SK-N-SH treated with all-trans-retinoic acid at 6 μM for 48 hours (cell line): ENCODE measurements around the gene SORCS3.

Source experiments
- ATAC-seq: fragments of 200-7000 bp; cut with Tn5 transposase; 3 replicates; pipeline ENCODE4 v1.9.1; 2020; ENCODE audit warnings: mild to moderate bottlenecking, moderate library complexity
- ARNTL ChIP-seq: fragments of 450-650 bp; formaldehyde crosslinking; IDR thresholded peaks from 2 replicates; pipeline ENCODE4 v1.5.0; 2020; ENCODE audit warnings: low read depth, mild to moderate bottlenecking, moderate library complexity, borderline replicate concordance
- BACH2 ChIP-seq: fragments of 250-450 bp; sonication (Bioruptor Pico); IDR thresholded peaks from 2 replicates; pipeline ENCODE4 v1.9.0; 2021; ENCODE audit warnings: mild to moderate bottlenecking, borderline replicate concordance
- CREB5 ChIP-seq: fragments of 250-450 bp; sonication (Bioruptor Pico); IDR thresholded peaks from 2 replicates; pipeline ENCODE4 v1.5.1; 2020; ENCODE audit warnings: low read depth, mild to moderate bottlenecking, moderate library complexity
- CSDC2 ChIP-seq: fragments of 250-450 bp; sonication (Bioruptor Pico); IDR thresholded peaks from 2 replicates; pipeline ENCODE4 v1.5.0; 2020; ENCODE audit warnings: mild to moderate bottlenecking, moderate library complexity
- CSRNP3 ChIP-seq: fragments of 250-450 bp; sonication (Bioruptor Pico); IDR thresholded peaks from 2 replicates; pipeline ENCODE4 v1.5.1; 2021; ENCODE audit warnings: mild to moderate bottlenecking, moderate library complexity
- ESRRG ChIP-seq: fragments of 250-450 bp; sonication (Bioruptor Pico); IDR thresholded peaks from 2 replicates; pipeline ENCODE4 v1.6.1; 2021; ENCODE audit warnings: mild to moderate bottlenecking
- GLIS3 ChIP-seq: fragments of 250-450 bp; sonication (Bioruptor Pico); IDR thresholded peaks from 2 replicates; pipeline ENCODE4 v1.5.0; 2020; ENCODE audit warnings: mild to moderate bottlenecking, moderate library complexity
- ISL1 ChIP-seq: fragments of 250-450 bp; sonication (Bioruptor Pico); IDR thresholded peaks from 2 replicates; pipeline ENCODE4 v2.1.2; 2022; ENCODE audit warnings: mild to moderate bottlenecking, moderate library complexity
- OSR1 ChIP-seq: fragments of 250-450 bp; sonication (Bioruptor Pico); IDR thresholded peaks from 2 replicates; pipeline ENCODE4 v1.8.0; 2022; ENCODE audit warnings: moderate library complexity, mild to moderate bottlenecking, inconsistent platforms
- PATZ1 ChIP-seq: fragments of 250-450 bp; sonication (Bioruptor Pico); IDR thresholded peaks from 2 replicates; pipeline ENCODE4 v1.8.0; 2020; ENCODE audit warnings: mild to moderate bottlenecking, moderate library complexity, borderline replicate concordance
- POU6F1 ChIP-seq: fragments of 250-450 bp; sonication (Bioruptor Pico); IDR thresholded peaks from 2 replicates; pipeline ENCODE4 v1.8.0; 2021; ENCODE audit warnings: low read depth, mild to moderate bottlenecking, moderate library complexity, borderline replicate concordance
- RARB ChIP-seq: fragments of 250-450 bp; sonication (Bioruptor Pico); IDR thresholded peaks from 2 replicates; pipeline ENCODE4 v1.8.0; 2021; ENCODE audit warnings: mild to moderate bottlenecking, moderate library complexity
- SNAI2 ChIP-seq: fragments of 250-450 bp; sonication (Bioruptor Pico); IDR thresholded peaks from 2 replicates; pipeline ENCODE4 v1.5.0; 2020; ENCODE audit warnings: mild to moderate bottlenecking, moderate library complexity
- TCF4 ChIP-seq: fragments of 250-450 bp; sonication (Bioruptor Pico); IDR thresholded peaks from 2 replicates; pipeline ENCODE4 v1.8.0; 2021; ENCODE audit warnings: mild to moderate bottlenecking, moderate library complexity, borderline replicate concordance
- TOX ChIP-seq: fragments of 250-450 bp; sonication (Bioruptor Pico); IDR thresholded peaks from 2 replicates; pipeline ENCODE4 v1.8.0; 2021; ENCODE audit warnings: mild to moderate bottlenecking, moderate library complexity, borderline replicate concordance
- TSHZ2 ChIP-seq: fragments of 250-450 bp; sonication (Bioruptor Pico); IDR thresholded peaks from 2 replicates; pipeline ENCODE4 v1.5.0; 2020; ENCODE audit warnings: mild to moderate bottlenecking, moderate library complexity
- ZFP3 ChIP-seq: fragments of 250-450 bp; sonication (Bioruptor Pico); IDR thresholded peaks from 2 replicates; pipeline ENCODE4 v1.5.0; 2020; ENCODE audit warnings: mild to moderate bottlenecking, moderate library complexity
- ZFP30 ChIP-seq: fragments of 450-650 bp; formaldehyde crosslinking; IDR thresholded peaks from 2 replicates; pipeline ENCODE4 v1.5.0; 2022; ENCODE audit warnings: mild to moderate bottlenecking, moderate library complexity
- ZNF565 ChIP-seq: fragments of 450-650 bp; formaldehyde crosslinking; conservative IDR thresholded peaks from 2 replicates; pipeline ENCODE4 v1.5.0; 2020; ENCODE audit warnings: low read depth, mild to moderate bottlenecking, moderate library complexity
- ZNF70 ChIP-seq: fragments of 450-650 bp; formaldehyde crosslinking; IDR thresholded peaks from 2 replicates; pipeline ENCODE4 v1.5.0; 2020; ENCODE audit warnings: mild to moderate bottlenecking, moderate library complexity

Gene SORCS3

GRCh38 chr10:104892879-104893617 lies 252.0 kb downstream of the SORCS3 start:
- no peak for TF ChIP-seq CREB5 (CRISPR knock-in tag)
- no peak for TF ChIP-seq CSDC2 (CRISPR knock-in tag)
- ATAC-seq, result no peak

GRCh38 chr10:104893701-104894100 lies 252.6 kb downstream of the SORCS3 start:
- ATAC-seq, result no peak
- TF ChIP-seq ISL1 (CRISPR knock-in tag), result no peak
- no peak for TF ChIP-seq TCF4
- no peak for TF ChIP-seq ZNF565 (CRISPR knock-in tag)
- TF ChIP-seq ZFP30 (CRISPR knock-in tag), result no peak
- no peak for TF ChIP-seq CREB5 (CRISPR knock-in tag)
- TF ChIP-seq TSHZ2 (CRISPR knock-in tag), result no peak
- no peak for TF ChIP-seq PATZ1

- no peak for ATAC-seq
- TF ChIP-seq SNAI2 (CRISPR knock-in tag) (no peak), RARB (no peak), ISL1 (CRISPR knock-in tag) (no peak), BACH2 (no peak), OSR1 (CRISPR knock-in tag) (no peak), PATZ1 (no peak), ESRRG (no peak), CSDC2 (CRISPR knock-in tag) (no peak), ZFP30 (CRISPR knock-in tag) (no peak), CSRNP3 (CRISPR knock-in tag) (no peak), CREB5 (CRISPR knock-in tag) (no peak), POU6F1 (no peak), ARNTL (no peak), ZNF565 (CRISPR knock-in tag) (no peak), ZNF70 (CRISPR knock-in tag) (no peak), TOX (CRISPR knock-in tag) (no peak), ZFP3 (CRISPR knock-in tag) (no peak), GLIS3 (no peak)
Observed at GRCh38 chr10:104894681-104895080, 253.6 kb downstream of the SORCS3 start.
